GM23338 (cell line): Measurements from ENCODE around the gene KXD1. TPM values are rescaled to one million over a fixed set of nuclear protein-coding genes. Genes with fewer than 3 reads are reported as not detected.

Experiments
- ATAC-seq: fragments of 200-7000 bp; cut with Tn5 transposase; 3 replicates; pipeline ENCODE4 v1.9.1; 2020
- DNase-seq: peaks from one replicate; pipeline ENCODE4 v3.0.0-alpha.2; 2015; ENCODE audit warnings: low spot score
- H2AFZ ChIP-seq: fragments of 200-600 bp; sonication (generic); 2 replicates; pipeline ENCODE4 v1.8.0; 2016; ENCODE audit warnings: antibody characterized with exemption, mild to moderate bottlenecking, moderate library complexity
- H3F3A ChIP-seq: fragments of 200-600 bp; sonication (generic); replicated peaks from 2 replicates; pipeline ENCODE4 v1.8.0; 2017; ENCODE audit warnings: antibody characterized with exemption, mixed run types, low read depth
- H3K27ac ChIP-seq: fragments of 200-600 bp; sonication (generic); 2 replicates; pipeline ENCODE4 v1.6.1; 2016; ENCODE audit warnings: low read depth
- H3K27me3 ChIP-seq: fragments of 200-600 bp; sonication (generic); 2 replicates; pipeline ENCODE4 v1.8.0; 2016; ENCODE audit warnings: mild to moderate bottlenecking, mixed run types, moderate library complexity; ENCODE audit not compliant: insufficient read depth
- H3K36me3 ChIP-seq: fragments of 200-600 bp; sonication (generic); 2 replicates; pipeline ENCODE4 v1.8.0; 2016; ENCODE audit warnings: mild to moderate bottlenecking; ENCODE audit not compliant: insufficient read depth
- H3K4me1 ChIP-seq: fragments of 200-600 bp; sonication (generic); 2 replicates; pipeline ENCODE4 v1.8.0; 2016; ENCODE audit warnings: mild to moderate bottlenecking, moderate library complexity; ENCODE audit not compliant: insufficient read depth
- H3K4me2 ChIP-seq: fragments of 200-600 bp; sonication (generic); 2 replicates; pipeline ENCODE4 v1.7.1; 2017; ENCODE audit warnings: mixed run types
- H3K4me3 ChIP-seq: fragments of 200-600 bp; sonication (generic); 2 replicates; pipeline ENCODE4 v1.6.1; 2016; ENCODE audit warnings: mixed run types
- H3K79me2 ChIP-seq: fragments of 200-600 bp; sonication (generic); replicated peaks from 2 replicates; pipeline ENCODE4 v1.8.0; 2017; ENCODE audit warnings: mild to moderate bottlenecking; ENCODE audit not compliant: insufficient read depth
- H3K9me2 ChIP-seq: fragments of 200-600 bp; sonication (generic); 2 replicates; pipeline ENCODE4 v1.8.0; 2017; ENCODE audit not compliant: insufficient read depth
- H4K20me1 ChIP-seq: fragments of 200-600 bp; sonication (generic); replicated peaks from 2 replicates; pipeline ENCODE4 v1.8.0; 2017; ENCODE audit warnings: mild to moderate bottlenecking; ENCODE audit not compliant: insufficient read depth
- H3K27ac Mint-ChIP-seq: 2 replicates; pipeline ENCODE4 v1.8.0; 2020; ENCODE audit warnings: inconsistent platforms, mild to moderate bottlenecking, moderate library complexity, mixed read lengths
- H3K27me3 Mint-ChIP-seq: 3 replicates; pipeline ENCODE4 v1.8.0; 2022; ENCODE audit warnings: low read depth, mild to moderate bottlenecking, moderate library complexity, mixed read lengths, inconsistent platforms; ENCODE audit not compliant: insufficient read depth, poor library complexity
- H3K36me3 Mint-ChIP-seq: 3 replicates; pipeline ENCODE4 v1.8.0; 2021; ENCODE audit warnings: low read depth, mild to moderate bottlenecking, inconsistent platforms, moderate library complexity, mixed read lengths
- H3K4me1 Mint-ChIP-seq: 3 replicates; pipeline ENCODE4 v1.8.0; 2020; ENCODE audit warnings: mild to moderate bottlenecking, inconsistent platforms, mixed read lengths
- H3K4me3 Mint-ChIP-seq: 3 replicates; pipeline ENCODE4 v1.8.0; 2021; ENCODE audit warnings: moderate library complexity, mild to moderate bottlenecking, inconsistent platforms, mixed read lengths
- H3K9me3 Mint-ChIP-seq: 3 replicates; pipeline ENCODE4 v1.8.0; 2020; ENCODE audit warnings: moderate library complexity, mild to moderate bottlenecking, inconsistent platforms, mixed read lengths
- CREB1 ChIP-seq: fragments of 250-450 bp; sonication (Bioruptor Pico); IDR thresholded peaks from 2 replicates; pipeline ENCODE4 v1.5.0; 2020; ENCODE audit warnings: low read depth, mild to moderate bottlenecking, moderate library complexity
- EZH2 ChIP-seq: fragments of 200-600 bp; sonication (generic); IDR thresholded peaks from one replicate; pipeline ENCODE4 v1.8.0; 2017; ENCODE audit warnings: antibody characterized with exemption, mild to moderate bottlenecking, low read depth; ENCODE audit not compliant: unreplicated experiment
- EZH2phosphoT487 ChIP-seq: fragments of 200-600 bp; sonication (generic); IDR thresholded peaks from one replicate; pipeline ENCODE4 v1.8.1; 2018; ENCODE audit warnings: antibody characterized with exemption; ENCODE audit not compliant: unreplicated experiment
- JUNB ChIP-seq: IDR thresholded peaks from one replicate; pipeline ENCODE4 v1.6.1; 2016; ENCODE audit warnings: antibody characterized with exemption; ENCODE audit not compliant: unreplicated experiment
- NANOG ChIP-seq: IDR thresholded peaks from 2 replicates; pipeline ENCODE4 v1.6.1; 2016; ENCODE audit warnings: antibody characterized with exemption, borderline replicate concordance
- POLR2AphosphoS5 ChIP-seq: IDR thresholded peaks from 2 replicates; pipeline ENCODE4 v1.6.1; 2016; ENCODE audit warnings: antibody characterized with exemption, low read depth
- STAT1 ChIP-seq: IDR thresholded peaks from one replicate; pipeline ENCODE4 v1.6.1; 2016; ENCODE audit warnings: antibody characterized with exemption; ENCODE audit not compliant: unreplicated experiment
- ZNF114 ChIP-seq: fragments of 250-450 bp; sonication (Bioruptor Pico); IDR thresholded peaks from 2 replicates; pipeline ENCODE4 v1.5.0; 2020; ENCODE audit warnings: mild to moderate bottlenecking, moderate library complexity
- ZNF331 ChIP-seq: fragments of 250-450 bp; sonication (Bioruptor Pico); IDR thresholded peaks from 2 replicates; pipeline ENCODE4 v1.5.0; 2020; ENCODE audit warnings: low read depth, mild to moderate bottlenecking, moderate library complexity
- polyA plus RNA-seq: library from polyadenylated mRNA; unstranded; fragments of >200 nt; fragmentation: Nextera tagmentation; extraction: Ambion mirVana; gene quantifications from 2 replicates; pipeline ENCODE4 v1.2.1, GENCODE V29; 2016
- total RNA-seq: library from RNA; depleted of rRNA; stranded (reverse); fragments of >200 nt; shearing (Covaris generic); gene quantifications from 2 replicates; pipeline ENCODE4 v1.2.3, GENCODE V29; 2014
- TF ChIP-seq, protein P1 (sequence below): fragments of 250-450 bp; sonication (Bioruptor Pico); IDR thresholded peaks from 2 replicates; pipeline ENCODE4 v1.5.0; 2020; ENCODE audit warnings: mild to moderate bottlenecking, moderate library complexity
- TF ChIP-seq, protein P2 (sequence below): IDR thresholded peaks from one replicate; pipeline ENCODE4 v1.6.1; 2018; ENCODE audit warnings: antibody characterized with exemption; ENCODE audit not compliant: unreplicated experiment
- TF ChIP-seq, protein P3 (sequence below), 2 experiments: fragments of 200-600 bp in 1 of 2; sonication (generic) in 1 of 2; conservative IDR thresholded peaks; 2 replicates each; pipeline versions ENCODE4 v1.5.1 to v1.6.1; 2016 to 2017; ENCODE audit warnings: antibody characterized with exemption in 2 of 2, low read depth in 2 of 2, mild to moderate bottlenecking in 2 of 2, moderate library complexity in 1 of 2
- TF ChIP-seq, protein P4 (sequence below): IDR thresholded peaks from 2 replicates; pipeline ENCODE4 v1.6.1; 2016; ENCODE audit warnings: antibody characterized with exemption

KXD1 gene
- total and polyA plus RNA-seq, 2 experiments from 2014 or later, result 108 to 164 TPM

DNA sequence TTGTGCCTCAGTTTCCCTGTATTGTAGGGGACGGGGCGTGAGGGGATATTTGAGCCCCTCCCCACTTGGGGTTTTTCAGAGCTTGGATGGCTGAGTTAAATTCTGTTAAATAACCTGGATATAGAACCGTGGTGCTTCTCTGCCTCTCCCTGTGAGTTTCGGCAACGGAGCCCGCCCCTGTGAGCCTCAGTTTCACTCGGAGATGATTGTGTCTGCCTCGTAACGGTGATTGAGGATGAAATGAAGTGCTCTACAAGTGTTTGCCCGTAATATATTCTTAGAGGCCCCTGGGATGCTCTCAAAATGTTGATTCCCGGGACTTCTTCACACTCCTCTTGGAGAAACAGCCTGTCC, 509 bp downstream of the KXD1 start:
- peak overlapping the region; percentile 64 for H3K27ac Mint-ChIP-seq
- H3K4me1 ChIP-seq, result 0 out of 2 replicates have a peak, but pooled peaks cover 8% of the 10 kb centered on the region
- H3K9me2 ChIP-seq, result no peaks in the 10 kb centered on the region
- peaks cover 14% of the 10 kb centered on the region; the same call in 2 of the 3 replicates for H3K36me3 Mint-ChIP-seq
- no peaks in the 10 kb centered on the region for H3K27me3 ChIP-seq
- peaks cover 33% of the 10 kb centered on the region for H3K79me2 ChIP-seq
- H3K9me3 Mint-ChIP-seq, result no peaks in the 10 kb centered on the region
- H3K27me3 Mint-ChIP-seq, result peaks cover 13% of the 10 kb centered on the region
- ATAC-seq (peak; percentile 16), DNase-seq (no peak)
- H3K27ac ChIP-seq, result peak overlapping the region; percentile 35
- H3K4me3 ChIP-seq, result peak overlapping the region; percentile 79
- H3K4me2 ChIP-seq, result peak overlapping the region; percentile 94
- peaks cover 8% of the 10 kb centered on the region; the same call in 2 of the 3 replicates for H3K4me1 Mint-ChIP-seq
- TF ChIP-seq POLR2AphosphoS5, result no peak
- no peak for TF ChIP-seq NANOG
- TF ChIP-seq, protein P1, sequence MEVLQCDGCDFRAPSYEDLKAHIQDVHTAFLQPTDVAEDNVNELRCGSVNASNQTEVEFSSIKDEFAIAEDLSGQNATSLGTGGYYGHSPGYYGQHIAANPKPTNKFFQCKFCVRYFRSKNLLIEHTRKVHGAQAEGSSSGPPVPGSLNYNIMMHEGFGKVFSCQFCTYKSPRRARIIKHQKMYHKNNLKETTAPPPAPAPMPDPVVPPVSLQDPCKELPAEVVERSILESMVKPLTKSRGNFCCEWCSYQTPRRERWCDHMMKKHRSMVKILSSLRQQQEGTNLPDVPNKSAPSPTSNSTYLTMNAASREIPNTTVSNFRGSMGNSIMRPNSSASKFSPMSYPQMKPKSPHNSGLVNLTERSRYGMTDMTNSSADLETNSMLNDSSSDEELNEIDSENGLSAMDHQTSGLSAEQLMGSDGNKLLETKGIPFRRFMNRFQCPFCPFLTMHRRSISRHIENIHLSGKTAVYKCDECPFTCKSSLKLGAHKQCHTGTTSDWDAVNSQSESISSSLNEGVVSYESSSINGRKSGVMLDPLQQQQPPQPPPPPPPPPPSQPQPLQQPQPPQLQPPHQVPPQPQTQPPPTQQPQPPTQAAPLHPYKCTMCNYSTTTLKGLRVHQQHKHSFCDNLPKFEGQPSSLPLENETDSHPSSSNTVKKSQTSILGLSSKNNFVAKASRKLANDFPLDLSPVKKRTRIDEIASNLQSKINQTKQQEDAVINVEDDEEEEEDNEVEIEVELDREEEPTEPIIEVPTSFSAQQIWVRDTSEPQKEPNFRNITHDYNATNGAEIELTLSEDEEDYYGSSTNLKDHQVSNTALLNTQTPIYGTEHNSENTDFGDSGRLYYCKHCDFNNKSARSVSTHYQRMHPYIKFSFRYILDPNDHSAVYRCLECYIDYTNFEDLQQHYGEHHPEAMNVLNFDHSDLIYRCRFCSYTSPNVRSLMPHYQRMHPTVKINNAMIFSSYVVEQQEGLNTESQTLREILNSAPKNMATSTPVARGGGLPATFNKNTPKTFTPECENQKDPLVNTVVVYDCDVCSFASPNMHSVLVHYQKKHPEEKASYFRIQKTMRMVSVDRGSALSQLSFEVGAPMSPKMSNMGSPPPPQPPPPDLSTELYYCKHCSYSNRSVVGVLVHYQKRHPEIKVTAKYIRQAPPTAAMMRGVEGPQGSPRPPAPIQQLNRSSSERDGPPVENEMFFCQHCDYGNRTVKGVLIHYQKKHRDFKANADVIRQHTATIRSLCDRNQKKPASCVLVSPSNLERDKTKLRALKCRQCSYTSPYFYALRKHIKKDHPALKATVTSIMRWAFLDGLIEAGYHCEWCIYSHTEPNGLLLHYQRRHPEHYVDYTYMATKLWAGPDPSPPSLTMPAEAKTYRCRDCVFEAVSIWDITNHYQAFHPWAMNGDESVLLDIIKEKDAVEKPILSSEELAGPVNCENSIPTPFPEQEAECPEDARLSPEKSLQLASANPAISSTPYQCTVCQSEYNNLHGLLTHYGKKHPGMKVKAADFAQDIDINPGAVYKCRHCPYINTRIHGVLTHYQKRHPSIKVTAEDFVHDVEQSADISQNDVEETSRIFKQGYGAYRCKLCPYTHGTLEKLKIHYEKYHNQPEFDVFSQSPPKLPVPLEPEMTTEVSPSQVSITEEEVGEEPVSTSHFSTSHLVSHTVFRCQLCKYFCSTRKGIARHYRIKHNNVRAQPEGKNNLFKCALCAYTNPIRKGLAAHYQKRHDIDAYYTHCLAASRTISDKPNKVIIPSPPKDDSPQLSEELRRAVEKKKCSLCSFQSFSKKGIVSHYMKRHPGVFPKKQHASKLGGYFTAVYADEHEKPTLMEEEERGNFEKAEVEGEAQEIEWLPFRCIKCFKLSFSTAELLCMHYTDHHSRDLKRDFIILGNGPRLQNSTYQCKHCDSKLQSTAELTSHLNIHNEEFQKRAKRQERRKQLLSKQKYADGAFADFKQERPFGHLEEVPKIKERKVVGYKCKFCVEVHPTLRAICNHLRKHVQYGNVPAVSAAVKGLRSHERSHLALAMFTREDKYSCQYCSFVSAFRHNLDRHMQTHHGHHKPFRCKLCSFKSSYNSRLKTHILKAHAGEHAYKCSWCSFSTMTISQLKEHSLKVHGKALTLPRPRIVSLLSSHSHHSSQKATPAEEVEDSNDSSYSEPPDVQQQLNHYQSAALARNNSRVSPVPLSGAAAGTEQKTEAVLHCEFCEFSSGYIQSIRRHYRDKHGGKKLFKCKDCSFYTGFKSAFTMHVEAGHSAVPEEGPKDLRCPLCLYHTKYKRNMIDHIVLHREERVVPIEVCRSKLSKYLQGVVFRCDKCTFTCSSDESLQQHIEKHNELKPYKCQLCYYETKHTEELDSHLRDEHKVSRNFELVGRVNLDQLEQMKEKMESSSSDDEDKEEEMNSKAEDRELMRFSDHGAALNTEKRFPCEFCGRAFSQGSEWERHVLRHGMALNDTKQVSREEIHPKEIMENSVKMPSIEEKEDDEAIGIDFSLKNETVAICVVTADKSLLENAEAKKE (CRISPR knock-in tag), result no peak
- no peak for TF ChIP-seq STAT1
- TF ChIP-seq CREB1 (CRISPR knock-in tag), result no peak
- TF ChIP-seq, protein P2, sequence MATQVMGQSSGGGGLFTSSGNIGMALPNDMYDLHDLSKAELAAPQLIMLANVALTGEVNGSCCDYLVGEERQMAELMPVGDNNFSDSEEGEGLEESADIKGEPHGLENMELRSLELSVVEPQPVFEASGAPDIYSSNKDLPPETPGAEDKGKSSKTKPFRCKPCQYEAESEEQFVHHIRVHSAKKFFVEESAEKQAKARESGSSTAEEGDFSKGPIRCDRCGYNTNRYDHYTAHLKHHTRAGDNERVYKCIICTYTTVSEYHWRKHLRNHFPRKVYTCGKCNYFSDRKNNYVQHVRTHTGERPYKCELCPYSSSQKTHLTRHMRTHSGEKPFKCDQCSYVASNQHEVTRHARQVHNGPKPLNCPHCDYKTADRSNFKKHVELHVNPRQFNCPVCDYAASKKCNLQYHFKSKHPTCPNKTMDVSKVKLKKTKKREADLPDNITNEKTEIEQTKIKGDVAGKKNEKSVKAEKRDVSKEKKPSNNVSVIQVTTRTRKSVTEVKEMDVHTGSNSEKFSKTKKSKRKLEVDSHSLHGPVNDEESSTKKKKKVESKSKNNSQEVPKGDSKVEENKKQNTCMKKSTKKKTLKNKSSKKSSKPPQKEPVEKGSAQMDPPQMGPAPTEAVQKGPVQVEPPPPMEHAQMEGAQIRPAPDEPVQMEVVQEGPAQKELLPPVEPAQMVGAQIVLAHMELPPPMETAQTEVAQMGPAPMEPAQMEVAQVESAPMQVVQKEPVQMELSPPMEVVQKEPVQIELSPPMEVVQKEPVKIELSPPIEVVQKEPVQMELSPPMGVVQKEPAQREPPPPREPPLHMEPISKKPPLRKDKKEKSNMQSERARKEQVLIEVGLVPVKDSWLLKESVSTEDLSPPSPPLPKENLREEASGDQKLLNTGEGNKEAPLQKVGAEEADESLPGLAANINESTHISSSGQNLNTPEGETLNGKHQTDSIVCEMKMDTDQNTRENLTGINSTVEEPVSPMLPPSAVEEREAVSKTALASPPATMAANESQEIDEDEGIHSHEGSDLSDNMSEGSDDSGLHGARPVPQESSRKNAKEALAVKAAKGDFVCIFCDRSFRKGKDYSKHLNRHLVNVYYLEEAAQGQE, result no peak
- no peak for TF ChIP-seq ZNF331 (CRISPR knock-in tag)
- TF ChIP-seq EZH2phosphoT487, result no peak
- no peak for TF ChIP-seq EZH2
- TF ChIP-seq, protein P3, sequence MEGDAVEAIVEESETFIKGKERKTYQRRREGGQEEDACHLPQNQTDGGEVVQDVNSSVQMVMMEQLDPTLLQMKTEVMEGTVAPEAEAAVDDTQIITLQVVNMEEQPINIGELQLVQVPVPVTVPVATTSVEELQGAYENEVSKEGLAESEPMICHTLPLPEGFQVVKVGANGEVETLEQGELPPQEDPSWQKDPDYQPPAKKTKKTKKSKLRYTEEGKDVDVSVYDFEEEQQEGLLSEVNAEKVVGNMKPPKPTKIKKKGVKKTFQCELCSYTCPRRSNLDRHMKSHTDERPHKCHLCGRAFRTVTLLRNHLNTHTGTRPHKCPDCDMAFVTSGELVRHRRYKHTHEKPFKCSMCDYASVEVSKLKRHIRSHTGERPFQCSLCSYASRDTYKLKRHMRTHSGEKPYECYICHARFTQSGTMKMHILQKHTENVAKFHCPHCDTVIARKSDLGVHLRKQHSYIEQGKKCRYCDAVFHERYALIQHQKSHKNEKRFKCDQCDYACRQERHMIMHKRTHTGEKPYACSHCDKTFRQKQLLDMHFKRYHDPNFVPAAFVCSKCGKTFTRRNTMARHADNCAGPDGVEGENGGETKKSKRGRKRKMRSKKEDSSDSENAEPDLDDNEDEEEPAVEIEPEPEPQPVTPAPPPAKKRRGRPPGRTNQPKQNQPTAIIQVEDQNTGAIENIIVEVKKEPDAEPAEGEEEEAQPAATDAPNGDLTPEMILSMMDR (conservative IDR thresholded peaks at IDR 0.05; ENCODE audit: low read depth in 2 of 2), result no peak
- TF ChIP-seq, protein P4, sequence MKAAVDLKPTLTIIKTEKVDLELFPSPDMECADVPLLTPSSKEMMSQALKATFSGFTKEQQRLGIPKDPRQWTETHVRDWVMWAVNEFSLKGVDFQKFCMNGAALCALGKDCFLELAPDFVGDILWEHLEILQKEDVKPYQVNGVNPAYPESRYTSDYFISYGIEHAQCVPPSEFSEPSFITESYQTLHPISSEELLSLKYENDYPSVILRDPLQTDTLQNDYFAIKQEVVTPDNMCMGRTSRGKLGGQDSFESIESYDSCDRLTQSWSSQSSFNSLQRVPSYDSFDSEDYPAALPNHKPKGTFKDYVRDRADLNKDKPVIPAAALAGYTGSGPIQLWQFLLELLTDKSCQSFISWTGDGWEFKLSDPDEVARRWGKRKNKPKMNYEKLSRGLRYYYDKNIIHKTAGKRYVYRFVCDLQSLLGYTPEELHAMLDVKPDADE, result no peak
- TF ChIP-seq ZNF114 (CRISPR knock-in tag), result no peak
- TF ChIP-seq JUNB, result no peak
- H3F3A ChIP-seq, result peaks cover 11% of the 10 kb centered on the region; the same call in 1 of the 2 replicates
- peak overlapping the region; percentile 91 for H3K4me3 Mint-ChIP-seq
- peaks cover 7% of the 10 kb centered on the region for H4K20me1 ChIP-seq
- H3K36me3 ChIP-seq, result no peaks in the 10 kb centered on the region
- peak overlapping the region; percentile 80 for H2AFZ ChIP-seq
